NCI-H2107 treated with DMSO at 0.1 percent for 48 hours (cell line): ENCODE results near the gene SLC25A1.
"Not testable (repeated sequence)": the region's sequence is repeated elsewhere in the genome, so short reads cannot be mapped to it uniquely, and the experiment has no call there.

Experiments used
- DNase-seq: peaks from one replicate; lab custom pipeline; 2025; ENCODE audit not compliant: unreplicated experiment; lab: John Stamatoyannopoulos, UW

Gene SLC25A1

GRCh38 chr22:19168088-19168890, 10.2 kb downstream of the SLC25A1 start:
- DNase-seq = no peak

GRCh38 chr22:19167106-19167869, 11.2 kb downstream of the SLC25A1 start:
- no peak for DNase-seq

- DNase-seq = no peak
These were observed 12.1 kb downstream of the SLC25A1 start for GRCh38 chr22:19166421-19166820.

GRCh38 chr22:19164425-19164824, 14.1 kb downstream of the SLC25A1 start:
- no peak for DNase-seq

- not testable (repeated sequence) for DNase-seq
These were observed 19.9 kb downstream of the SLC25A1 start for GRCh38 chr22:19158649-19159048.

- DNase-seq = not testable (repeated sequence)
These were observed 22.4 kb downstream of the SLC25A1 start for GRCh38 chr22:19156109-19156508.

- no peak for DNase-seq
These were observed 25.3 kb downstream of the SLC25A1 start for GRCh38 chr22:19152942-19153883.

GRCh38 chr22:19151329-19152191, 27.0 kb downstream of the SLC25A1 start:
- no peak for DNase-seq

GRCh38 chr22:19150482-19151328, 27.8 kb downstream of the SLC25A1 start:
- DNase-seq = no peak

- DNase-seq = no peak
These were observed 28.5 kb downstream of the SLC25A1 start, which contains the start of gene GSC2 for GRCh38 chr22:19149991-19150390. Gene GSC2, minus strand, starts transcription at chr22:19150292. Its CDS starts 9 bp downstream, at chr22:19150283.

GRCh38 chr22:19149047-19149883, 29.3 kb downstream of the SLC25A1 start:
- DNase-seq = no peak

- no peak for DNase-seq
These were observed 30.0 kb downstream of the SLC25A1 start for GRCh38 chr22:19148417-19149046.

GRCh38 chr22:19147195-19147780, 31.2 kb downstream of the SLC25A1 start:
- DNase-seq = no peak

GRCh38 chr22:19146215-19146968, 32.1 kb downstream of the SLC25A1 start:
- no peak for DNase-seq

- no peak for DNase-seq
These were observed 34.6 kb downstream of the SLC25A1 start for GRCh38 chr22:19143967-19144400.

GRCh38 chr22:19143212-19143611, 35.3 kb downstream of the SLC25A1 start:
- DNase-seq = no peak

GRCh38 chr22:19142394-19142793, 36.1 kb downstream of the SLC25A1 start:
- no peak for DNase-seq
